ENCODE results near the gene MEX3B. TPM values are rescaled to one million over a fixed set of nuclear protein-coding genes. Genes with fewer than 3 reads are reported as not detected.

Gene MEX3B
- total RNA-seq: 2.4 and 9.6 TPM in 2 replicates

GRCh38 chr15:82045892-82046665 lies at the start of gene MEX3B:
MEX3B (minus strand) TSS chr15:82046018; CDS start chr15:82045705, 313 bp downstream.

Other genes starting within 250 kb of the MEX3B start
- 24.9 and 29.6 TPM in 2 replicates for gene EFL1, start 216.7 kb upstream of the MEX3B start, total RNA-seq
- 0.88 and 1.3 TPM in 2 replicates for gene SAXO2, start 216.8 kb upstream of the MEX3B start, total RNA-seq